ENCODE results near the gene ADAMTS1. TPM values are rescaled to one million over a fixed set of nuclear protein-coding genes. Genes with fewer than 3 reads are reported as not detected.
A peak's percentile ranks its signal among the peaks of the same experiment; 100 is the strongest.

The ADAMTS1 gene
- total and polyA plus RNA-seq, 8 donors = 12.2 to 268 (median 49.6) TPM

DNA sequence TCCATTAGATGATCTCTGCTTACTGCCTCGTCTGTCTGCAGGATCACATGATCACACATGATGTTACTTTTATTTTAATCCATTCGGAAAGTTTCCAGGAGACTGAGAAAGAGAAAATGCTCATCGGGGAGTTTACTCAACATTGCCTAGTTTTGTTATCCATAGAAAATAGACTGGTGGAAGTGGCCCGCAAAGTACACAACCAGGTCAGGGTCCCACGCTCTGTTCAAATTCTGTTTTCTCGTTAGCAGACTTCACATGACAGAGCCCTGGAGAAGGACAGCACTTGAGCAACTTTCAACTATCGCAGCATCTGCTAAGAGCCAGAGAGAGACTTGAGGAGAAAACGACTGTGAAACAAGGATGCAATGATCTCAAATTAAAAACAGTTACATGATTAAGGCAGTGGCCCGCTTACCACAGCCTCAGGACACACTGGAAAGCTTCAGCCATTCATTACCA lies 44.2 kb downstream of the ADAMTS1 start:
- Histone ChIP-seq H3K9me3 (no peaks in the 10 kb centered on the region), H3K27ac (peak overlapping the region; percentile 37 to 82 (median 73)), H3K27me3 (no peaks in the 10 kb centered on the region), H3K4me3 (no peak overlapping the region), H3K36me3 (no peaks in the 10 kb centered on the region), H3K4me1 (peaks cover 0 to 10% (median 4%) of the 10 kb centered on the region in 4 donors)
- intact Hi-C loops (cut with DNase I; ENCODE audit: low total_unique reads) = no loop called here
- TF ChIP-seq POLR2A (IDR thresholded peaks at IDR 0.05) = no peak
- TF ChIP-seq POLR2AphosphoS5 (IDR thresholded peaks at IDR 0.05) = no peak
- no peak for TF ChIP-seq CTCF (IDR thresholded peaks at IDR 0.05)
- no peak for TF ChIP-seq EP300 (IDR thresholded peaks at IDR 0.05)
- WGBS, 5 donors = 59 to 75% (median 67%) methylated on average over 9 of the region's 9 CpGs
- DNase-seq = peak in 1 of 2 donors; percentile 69

GRCh38 chr21:26800455-26800854 lies 44.8 kb downstream of the ADAMTS1 start:
- no peaks in the 10 kb centered on the region for H3K27me3 ChIP-seq
- H3K27ac ChIP-seq = peak overlapping the region in 4 of 5 donors; percentile 73 to 82 (median 77)
- no peaks in the 10 kb centered on the region for H3K9me3 ChIP-seq
- peaks cover 0 to 15% (median 6%) of the 10 kb centered on the region in 4 donors for H3K4me1 ChIP-seq
- H3K36me3 ChIP-seq = no peaks in the 10 kb centered on the region
- no peak for TF ChIP-seq POLR2A (IDR thresholded peaks at IDR 0.05)
- no peak for TF ChIP-seq POLR2AphosphoS5 (IDR thresholded peaks at IDR 0.05)
- no peak for TF ChIP-seq CTCF (IDR thresholded peaks at IDR 0.05)
- TF ChIP-seq EP300 (IDR thresholded peaks at IDR 0.05) = no peak
- 82 to 97% (median 90%) methylated on average over 2 of the region's 2 CpGs for WGBS, 5 donors
- intact Hi-C loops (cut with DNase I; ENCODE audit: low total_unique reads) = no loop called here
- no peak for DNase-seq
- no peak overlapping the region for H3K4me3 ChIP-seq

DNA sequence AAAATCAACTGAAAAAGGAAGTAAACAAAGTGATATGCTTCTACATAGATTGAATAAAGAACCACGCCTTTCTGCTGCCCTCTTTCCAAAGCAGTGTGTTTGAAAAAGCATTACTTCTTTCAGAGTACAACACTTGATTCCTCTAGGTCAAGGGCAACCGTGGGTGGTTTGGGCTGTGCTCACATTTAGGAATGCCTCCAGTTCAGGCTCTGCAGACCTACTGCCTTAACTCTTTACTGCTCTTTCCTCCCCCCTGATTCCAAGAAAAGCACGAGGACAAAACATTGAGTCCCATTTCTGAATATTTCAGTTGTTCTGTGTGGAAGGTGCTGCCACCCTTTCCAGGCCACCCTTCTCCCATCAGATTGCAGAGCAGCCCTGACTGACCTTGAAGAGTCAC lies 45.2 kb downstream of the ADAMTS1 start:
- peak overlapping the region in 4 of 5 donors; percentile 73 to 82 (median 77) for H3K27ac ChIP-seq

DNA sequence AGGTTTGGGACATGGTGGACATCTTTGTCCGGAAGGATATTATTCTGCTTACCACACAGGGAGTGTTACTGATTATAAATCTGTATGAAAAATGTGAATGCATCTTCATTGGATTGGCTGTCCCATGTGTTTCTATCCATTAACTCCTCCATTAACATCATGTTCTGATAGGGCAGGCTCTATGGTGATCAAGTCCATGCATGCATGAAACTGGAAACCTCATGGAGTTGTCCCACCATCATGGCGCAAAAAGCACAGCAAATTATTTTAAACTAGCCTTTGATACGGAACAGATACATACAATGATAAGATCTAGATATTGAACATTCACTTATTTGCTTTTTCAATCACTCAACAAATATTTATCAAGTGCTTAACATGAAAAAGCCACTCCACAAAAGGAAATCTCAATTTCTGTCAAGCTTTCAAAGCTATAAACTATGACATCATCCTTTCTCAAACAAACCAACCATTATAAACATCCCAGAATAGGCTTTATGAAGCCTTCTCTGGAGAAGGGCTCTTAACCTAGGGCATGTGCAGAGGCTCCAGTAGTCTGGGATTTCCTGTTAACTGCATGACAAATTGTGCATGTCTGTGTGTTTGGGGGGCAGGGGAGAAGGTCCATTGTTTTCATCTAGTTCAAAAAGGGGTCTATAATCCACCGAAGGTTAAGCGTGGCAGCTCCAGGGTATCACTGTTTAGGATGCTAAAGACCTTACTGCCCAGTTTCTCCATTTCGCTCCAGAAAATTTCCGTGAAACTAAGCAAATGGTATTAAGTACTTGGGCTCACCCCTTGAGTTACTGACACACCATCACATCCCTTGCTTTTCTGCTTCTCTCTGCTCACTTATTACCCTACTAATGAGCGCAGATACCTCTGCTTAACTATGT lies 46.1 kb downstream of the ADAMTS1 start:
- no peaks in the 10 kb centered on the region for H3K9me3 ChIP-seq
- H3K36me3 ChIP-seq = no peaks in the 10 kb centered on the region
- 71 to 85% (median 79%) methylated on average over 8 of the region's 8 CpGs for WGBS, 5 donors
- H3K27me3 ChIP-seq = no peaks in the 10 kb centered on the region
- TF ChIP-seq CTCF (IDR thresholded peaks at IDR 0.05) = no peak
- TF ChIP-seq POLR2A (IDR thresholded peaks at IDR 0.05) = no peak
- TF ChIP-seq POLR2AphosphoS5 (IDR thresholded peaks at IDR 0.05) = no peak
- no peak for TF ChIP-seq EP300 (IDR thresholded peaks at IDR 0.05)
- DNase-seq = peak in 1 of 2 donors; percentile 63
- no peak overlapping the region for H3K4me3 ChIP-seq
- H3K27ac ChIP-seq = peak overlapping the region in 3 of 5 donors; percentile 11 to 82 (median 81)
- peaks cover 0 to 13% (median 6%) of the 10 kb centered on the region in 4 donors for H3K4me1 ChIP-seq
- intact Hi-C loops (cut with DNase I; ENCODE audit: low total_unique reads) = no loop called here

More for the DNA sequence above, 45.2 kb downstream of the ADAMTS1 start:
- no peak for DNase-seq
- Histone ChIP-seq H3K4me1 (peaks cover 0 to 14% (median 6%) of the 10 kb centered on the region in 4 donors), H3K27me3 (no peaks in the 10 kb centered on the region), H3K36me3 (no peaks in the 10 kb centered on the region), H3K9me3 (no peaks in the 10 kb centered on the region), H3K4me3 (no peak overlapping the region)
- no peak for TF ChIP-seq POLR2AphosphoS5 (IDR thresholded peaks at IDR 0.05)
- 42 to 53% (median 48%) methylated on average over 3 of the region's 3 CpGs for WGBS, 5 donors
- intact Hi-C loops (cut with DNase I; ENCODE audit: low total_unique reads) = no loop called here

Data from stomach (tissue), 9 donors.